NCI-H2196 treated with DMSO at 0.1 percent for 48 hours (cell line): Measurements from ENCODE around the gene PLXDC1.

Source experiments
- DNase-seq: peaks from one replicate; lab custom pipeline; 2025; ENCODE audit not compliant: unreplicated experiment; lab: John Stamatoyannopoulos, UW

Gene PLXDC1

DNA sequence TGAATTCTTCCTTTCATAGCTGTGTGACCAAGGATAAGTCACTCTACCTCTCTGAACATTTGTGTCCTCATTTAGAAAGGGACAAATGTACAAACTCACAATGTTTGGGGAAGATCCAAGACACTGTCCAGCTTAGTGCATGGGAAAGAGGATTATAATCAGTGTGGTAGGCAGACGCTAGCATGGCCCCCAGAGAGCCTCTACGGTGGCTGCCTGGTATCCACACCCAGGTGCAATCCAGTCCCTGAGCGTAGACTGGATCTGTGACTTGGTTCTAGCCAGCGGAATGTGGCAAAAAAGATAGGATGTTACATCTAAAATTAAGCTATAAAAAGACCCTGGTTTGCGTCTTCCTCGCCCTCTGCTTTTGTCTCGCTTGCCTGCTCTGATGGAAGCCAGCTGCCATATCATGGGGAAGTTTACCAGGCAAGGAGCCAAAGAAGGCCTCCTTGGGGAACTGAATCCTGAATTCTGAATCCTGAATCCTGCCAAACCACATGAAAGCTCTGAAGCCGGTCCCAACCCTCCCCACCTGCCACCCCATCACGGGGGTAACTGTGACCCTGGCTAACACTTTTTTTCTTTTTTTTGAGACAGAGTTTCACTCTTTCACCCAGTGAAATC lies 51.7 kb downstream of the PLXDC1 start:
- DNase-seq: no peak

DNA sequence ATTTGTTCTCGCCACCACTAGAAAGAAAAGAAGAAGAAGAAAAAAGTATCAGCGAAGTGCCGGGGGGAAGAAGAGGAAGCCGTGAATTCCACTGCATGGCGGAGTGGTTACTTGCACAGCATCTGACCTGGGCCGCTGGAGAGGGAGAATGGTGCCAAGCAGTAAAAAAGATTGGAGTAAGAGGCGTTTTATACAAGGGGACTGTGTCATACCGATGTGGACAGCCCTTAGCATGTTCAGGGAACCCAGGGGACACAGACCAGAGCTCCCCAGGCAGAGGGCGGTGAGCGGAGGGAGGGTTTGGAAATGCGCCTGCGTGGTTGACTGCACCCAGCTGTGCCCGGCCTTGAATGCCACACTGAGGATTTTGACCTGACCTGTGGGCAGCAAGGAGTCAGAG lies 52.8 kb downstream of the PLXDC1 start:
- no peak for DNase-seq

DNA sequence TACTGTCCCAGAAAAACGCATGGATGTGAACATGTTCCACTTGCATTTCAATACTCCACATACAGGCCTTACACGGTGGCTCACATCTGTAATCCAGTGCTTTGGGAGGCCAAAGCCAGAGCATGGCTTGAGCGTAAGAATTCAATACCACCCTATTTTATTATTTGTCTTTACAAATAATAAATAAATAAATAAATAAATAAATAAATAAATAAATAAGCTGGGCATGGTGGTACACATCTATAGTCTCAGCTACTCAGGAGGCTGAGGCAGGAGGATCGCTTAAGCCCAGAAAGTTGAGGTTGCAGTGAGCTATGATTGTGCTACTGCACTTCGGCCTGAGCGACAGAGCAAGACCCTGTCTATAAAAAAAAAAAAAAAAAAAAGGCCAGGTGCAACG lies 53.9 kb downstream of the PLXDC1 start:
- no peak for DNase-seq

DNA sequence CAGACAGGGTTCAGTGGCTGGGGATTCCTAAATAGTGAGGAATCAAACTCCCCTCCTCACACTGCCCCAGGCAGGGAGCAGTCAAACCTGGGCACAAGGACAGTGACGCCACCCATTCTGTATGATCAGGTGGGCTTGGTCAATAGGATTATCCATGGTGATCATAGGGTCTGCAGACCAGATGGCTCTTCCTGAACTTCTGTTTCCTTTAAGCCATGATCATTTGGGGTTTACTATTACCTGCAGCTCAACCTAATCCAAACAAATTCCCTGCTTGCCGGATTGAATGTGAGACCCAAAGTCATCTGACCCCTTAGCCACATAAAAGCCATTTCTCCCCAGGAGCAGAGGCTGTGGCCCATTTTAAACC lies 54.3 kb downstream of the PLXDC1 start:
- no peak for DNase-seq

DNA sequence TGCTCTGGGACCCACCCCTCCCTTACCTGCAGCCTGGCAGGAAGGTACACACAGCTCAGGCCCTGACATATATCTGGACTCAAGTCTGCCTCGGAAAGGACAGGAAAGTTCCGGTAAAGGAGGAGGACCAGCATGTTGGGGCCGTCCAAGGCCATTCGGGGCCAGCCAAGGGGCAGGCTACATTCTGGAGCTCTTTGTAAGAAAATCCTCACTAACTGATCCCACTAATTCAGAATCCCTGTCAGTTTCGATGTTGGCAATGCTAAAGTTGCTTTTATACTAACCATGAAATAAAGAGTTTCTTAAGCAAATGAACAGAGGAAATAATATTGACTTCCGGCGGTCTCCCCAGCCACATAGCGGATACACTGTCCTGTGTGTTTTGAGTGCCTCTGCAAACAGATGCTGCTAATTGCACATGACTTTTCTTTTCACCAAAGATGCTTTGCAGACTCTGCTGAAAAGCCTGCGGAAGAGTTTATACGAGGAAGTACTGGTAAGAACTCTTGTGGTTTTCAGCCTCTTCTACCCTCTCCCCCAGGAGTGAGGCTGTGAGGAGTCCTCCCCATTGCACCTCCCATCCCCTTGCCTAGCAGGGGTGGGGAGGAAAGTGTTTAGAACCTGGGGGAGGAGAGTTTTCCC lies 54.8 kb downstream of the PLXDC1 start:
- DNase-seq: no peak

DNA sequence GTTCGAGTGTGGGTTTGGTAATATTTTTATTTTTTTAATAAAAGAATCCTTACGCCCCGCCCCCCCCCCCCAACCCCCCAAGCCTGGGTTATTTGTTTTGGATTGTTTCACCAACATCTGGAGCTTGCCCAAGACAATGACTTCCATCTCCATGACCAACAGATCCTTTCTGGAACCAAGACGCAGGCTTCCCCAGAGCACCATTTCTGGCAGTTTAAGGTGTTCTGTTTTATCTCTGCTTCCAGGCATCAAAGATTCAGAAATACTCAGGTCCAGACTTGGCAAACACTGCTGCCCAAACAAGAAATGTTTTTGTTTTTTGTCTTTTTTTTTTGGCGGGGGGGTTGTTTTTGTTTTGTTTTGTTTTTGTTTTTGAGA lies 56.1 kb downstream of the PLXDC1 start:
- no peak for DNase-seq

DNA sequence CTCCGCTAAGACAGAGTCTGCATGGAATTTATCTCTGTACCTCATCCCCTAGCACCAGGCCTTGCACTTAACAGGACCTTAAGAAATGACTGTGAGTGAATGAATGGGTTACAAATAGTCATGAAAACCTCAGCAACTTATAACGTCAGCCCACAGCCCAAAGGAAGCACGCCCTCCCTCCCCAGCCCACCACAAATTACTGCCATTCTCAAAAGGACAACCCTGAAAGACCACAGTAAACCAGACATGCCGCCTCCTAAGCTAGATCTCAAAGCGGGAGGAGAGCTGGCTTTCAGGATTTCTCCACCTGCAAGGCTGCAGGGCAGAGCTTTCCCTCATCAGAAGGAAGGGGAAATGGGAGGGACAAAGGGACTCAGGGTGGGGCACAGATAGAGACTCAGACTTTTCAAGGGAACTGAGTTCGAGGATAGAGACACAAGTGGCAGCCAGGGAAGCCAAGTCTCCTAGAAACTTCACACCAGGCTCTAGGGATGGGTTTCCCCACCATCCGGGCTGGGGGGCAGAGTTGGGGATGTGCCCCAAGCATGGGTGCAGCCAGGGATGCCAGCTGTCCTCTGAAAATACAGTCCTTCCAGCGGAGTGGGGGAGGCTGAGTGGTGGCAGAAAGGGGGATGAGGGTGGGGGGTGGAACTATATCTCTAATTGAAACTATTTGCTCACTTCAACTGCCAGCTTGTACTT lies 56.7 kb downstream of the PLXDC1 start:
- no peak for DNase-seq

DNA sequence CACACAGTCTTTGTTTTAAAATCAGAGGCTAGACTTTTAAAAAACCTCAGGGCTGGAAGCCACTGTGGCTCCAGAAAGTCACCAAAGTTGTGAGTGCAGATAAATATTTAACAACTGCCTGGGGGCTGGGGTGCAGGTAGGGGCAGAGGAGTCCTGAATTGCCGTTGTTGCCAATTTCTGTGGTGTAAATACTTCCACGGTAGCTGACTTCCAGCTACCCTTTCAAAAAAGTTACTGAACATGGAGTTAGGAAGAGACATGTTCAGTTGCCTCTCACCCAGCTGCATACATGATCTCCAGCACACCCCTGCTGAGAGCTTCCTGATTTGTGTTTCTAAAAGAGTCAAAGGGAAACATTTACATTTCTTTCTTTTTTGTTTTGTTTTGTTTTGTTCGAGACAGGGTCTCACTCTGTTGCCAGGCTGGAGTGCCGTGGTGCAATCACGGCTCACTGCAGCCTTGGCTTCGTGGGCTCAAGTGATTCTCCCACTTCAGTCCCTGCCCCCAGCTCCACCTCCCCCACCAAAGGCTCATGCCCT lies 58.7 kb downstream of the PLXDC1 start:
- DNase-seq: no peak

DNA sequence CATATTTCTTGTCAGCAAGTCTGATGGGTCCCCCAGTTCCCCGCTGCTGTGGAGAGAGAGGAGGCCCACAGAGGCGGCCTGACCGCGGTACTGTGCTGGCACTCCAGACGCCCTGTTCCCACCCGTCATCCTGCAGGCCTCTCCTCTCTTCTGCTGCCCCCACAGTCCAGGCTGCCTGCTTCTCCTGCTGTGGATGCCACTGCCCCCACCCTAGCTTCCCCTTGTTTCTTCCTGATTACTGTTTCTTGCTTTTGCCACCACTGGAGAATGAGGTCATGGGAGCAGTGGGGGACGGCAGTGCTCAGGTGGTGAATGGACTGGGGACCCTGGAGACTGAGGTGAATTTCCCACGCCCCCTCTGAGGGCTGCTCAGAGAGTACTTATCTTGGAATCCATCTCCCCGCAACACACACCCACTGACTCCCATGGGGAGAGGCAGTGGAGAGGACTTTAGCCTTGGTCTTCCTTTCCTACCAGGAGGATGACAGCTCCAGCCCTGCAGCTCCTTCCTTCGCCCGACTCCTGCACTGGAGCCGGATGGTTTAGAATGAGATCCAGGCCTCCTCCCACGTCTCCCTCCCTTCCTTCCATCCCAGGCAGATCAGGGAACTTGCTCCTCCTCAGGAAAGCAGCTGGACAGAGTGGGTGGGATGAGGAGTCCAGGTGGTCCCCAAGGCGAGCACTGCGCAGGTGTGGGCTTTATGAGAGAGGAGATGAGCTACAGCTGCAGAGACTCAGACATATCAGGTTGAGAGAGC lies 60.4 kb downstream of the PLXDC1 start:
- no peak for DNase-seq

DNA sequence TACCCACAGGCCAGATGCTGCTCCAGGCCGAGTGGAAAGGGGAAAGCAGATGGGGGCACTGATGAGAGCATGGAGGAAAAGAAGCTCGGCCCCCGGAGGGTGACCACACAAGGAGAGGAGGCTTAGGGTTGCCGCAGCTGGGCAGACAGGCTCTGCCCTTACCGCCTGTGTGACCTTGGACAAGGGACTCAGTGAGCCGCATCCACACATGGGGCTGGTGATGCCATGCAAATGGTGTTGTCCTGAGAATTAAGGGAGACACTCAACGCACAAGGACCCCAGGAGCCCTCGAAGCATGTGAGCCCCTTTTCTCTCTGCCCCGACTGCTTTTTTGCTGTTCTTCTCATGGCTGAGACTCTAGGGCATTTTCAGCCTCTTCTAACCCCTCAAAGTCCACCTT lies 61.0 kb downstream of the PLXDC1 start:
- DNase-seq: no peak

DNA sequence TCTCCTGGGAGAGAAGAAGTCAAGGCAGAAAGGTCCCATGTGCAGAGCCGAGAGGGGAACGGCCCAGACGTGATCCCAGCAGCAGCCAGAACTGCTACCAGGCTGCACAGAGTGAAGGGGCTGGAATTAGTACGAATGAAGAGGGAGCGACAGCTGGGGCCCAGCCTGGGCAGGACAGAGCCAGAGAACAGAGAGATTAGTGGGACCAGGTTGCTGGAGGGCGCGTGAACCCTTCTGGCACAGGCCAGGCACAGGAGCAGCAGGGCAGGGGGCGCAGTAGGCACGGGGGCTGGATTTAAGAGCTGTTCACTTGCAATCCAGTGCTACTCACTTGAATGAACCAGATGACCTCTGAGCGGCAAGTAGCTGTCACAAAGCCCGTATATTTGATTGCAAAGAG lies 66.9 kb downstream of the PLXDC1 start:
- no peak for DNase-seq

DNA sequence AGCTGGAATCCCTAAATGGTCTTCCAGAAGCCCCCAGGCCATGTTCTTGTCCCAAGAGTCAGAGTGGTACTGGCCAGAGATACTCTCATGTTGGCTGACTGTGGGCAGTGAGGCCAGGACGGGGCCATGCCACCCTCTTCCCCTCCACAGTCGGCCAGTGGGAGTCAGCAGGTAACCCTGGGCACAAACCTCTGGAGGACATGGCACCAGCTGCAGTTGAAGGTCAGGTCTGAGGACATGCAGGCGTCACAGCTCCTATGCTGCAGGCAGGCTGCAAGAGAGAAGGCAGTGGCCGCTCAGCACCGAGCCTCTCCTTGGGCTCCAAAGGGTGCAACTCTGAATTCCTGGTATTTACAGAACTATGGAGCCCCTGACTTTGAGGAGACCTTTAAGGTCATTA lies 68.2 kb downstream of the PLXDC1 start:
- no peak for DNase-seq

DNA sequence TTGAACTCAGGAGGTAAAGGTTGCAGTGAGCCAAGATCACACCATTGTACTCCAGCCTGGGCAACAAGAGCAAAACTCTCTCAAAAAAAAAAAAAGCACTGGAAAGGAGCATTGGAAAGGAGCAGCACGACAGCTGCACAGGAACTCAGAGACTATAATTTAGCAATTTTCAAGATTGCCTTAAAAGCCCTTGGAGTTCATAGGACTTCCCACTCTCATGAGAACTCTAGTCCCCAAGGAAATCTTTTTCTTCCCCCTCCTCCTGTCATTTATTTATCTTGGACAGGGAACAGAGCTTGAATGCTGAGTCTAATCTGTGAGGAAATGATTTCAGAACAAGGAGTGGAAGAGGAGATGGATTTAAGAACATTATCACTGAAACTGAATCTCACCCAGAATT lies 69.0 kb downstream of the PLXDC1 start:
- DNase-seq: no peak

DNA sequence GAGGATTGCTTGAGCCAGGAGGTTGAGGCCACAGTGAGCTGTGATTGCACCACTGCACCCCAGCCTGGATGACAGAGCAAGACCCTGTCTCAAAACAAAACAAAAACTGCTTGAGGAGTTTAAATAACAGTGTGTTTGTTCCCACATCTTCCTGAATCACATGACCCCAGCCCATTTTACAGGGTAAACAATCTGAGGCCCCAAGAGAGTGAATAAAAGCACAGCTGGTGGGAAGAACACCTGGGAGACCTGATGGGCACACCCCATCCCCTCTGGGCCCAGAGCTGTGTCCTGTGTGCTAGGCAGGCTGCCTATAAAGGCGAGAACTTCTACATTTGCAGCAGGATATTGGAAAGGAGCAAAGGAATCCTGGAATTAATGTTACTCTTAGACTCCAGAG lies 69.6 kb downstream of the PLXDC1 start:
- no peak for DNase-seq

DNA sequence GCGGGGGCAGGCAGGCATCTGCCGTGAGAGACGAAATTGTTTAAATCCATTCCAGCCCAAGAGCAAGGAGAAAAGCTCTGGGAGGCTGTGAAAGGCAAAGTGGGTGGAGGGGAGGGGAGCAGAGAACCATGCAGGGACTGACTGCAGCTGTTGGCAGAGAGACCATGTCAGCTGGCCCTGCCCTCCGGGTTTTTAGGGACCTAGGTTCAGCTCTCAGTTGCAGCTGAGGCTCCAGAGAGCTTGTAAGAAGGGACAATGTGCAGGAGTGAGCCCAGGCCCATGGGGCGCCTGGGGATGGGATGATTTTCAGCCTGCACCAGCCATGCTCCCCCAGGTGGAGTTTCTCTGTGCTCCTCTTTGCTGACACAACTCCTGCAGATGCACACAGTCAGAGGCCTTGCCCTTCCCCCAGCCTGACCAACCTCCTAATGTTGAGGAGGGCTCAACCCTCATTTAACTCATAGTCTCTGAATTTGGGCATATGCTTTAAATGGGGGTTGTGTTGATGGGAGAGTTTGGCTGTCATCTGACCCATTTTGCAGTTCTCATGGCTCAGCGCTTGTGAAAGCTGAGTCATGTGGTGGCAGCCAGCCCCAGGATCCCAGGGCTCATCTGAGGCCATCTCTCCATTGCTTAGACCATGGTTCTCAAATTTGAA lies 70.9 kb downstream of the PLXDC1 start:
- no peak for DNase-seq

DNA sequence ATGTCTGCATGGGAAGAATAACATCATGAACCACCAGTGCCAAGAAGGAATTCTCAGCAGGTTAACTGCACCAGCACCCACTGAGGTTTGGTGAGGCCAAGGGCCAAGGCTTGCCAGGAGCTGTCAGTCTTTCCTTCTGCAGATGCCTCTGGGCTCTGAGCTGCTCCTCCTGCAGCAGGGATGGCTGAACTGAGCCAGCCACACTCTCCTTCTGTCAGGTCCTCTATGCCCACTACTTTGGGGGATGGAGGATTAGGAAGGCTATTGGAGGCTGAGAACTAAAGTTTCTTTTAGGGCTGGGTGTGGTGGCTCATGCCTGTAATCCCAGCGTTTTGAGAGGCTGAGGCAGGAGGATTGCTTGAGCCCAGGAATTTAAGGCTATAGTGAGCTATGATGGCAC lies 71.6 kb downstream of the PLXDC1 start:
- no peak for DNase-seq

DNA sequence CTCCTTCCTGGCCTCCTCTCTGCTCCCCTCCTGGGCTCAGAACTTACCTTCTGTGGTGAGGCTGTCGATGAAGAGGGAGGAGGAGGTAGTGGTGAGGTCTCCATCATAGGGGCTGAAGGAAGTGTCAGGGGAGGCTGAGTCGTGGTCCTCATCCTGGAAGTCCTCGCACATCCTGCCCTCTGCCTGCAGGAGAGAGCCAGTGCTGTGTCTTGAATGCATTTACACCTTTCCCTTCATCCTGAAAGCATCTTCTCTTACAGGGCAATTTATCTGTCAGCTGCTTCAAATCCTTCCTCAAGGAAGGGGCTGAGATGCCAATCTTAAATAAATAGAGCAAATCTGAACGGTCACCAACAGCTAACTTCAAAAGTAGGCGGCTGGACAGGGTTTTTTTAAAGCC lies 73.6 kb downstream of the PLXDC1 start:
- DNase-seq: no peak

DNA sequence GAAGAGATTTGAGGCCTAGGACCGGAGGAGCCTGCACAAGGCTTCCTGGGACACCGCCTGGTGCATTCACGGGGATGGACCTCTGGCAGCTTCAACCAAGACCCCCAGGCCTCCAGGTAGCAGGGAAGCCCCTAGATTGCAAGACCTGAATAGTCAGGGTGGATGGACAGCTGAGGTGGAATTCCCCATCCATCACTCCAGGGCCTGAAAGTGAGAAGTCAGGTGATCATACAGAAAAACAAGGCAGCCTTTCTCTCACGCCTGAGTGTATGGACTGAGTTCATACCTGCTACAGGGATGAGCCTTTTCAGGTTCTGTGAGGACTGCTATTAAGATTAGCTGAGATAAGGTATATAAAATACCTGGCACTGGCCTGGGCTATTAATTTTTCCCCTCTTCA lies 74.2 kb downstream of the PLXDC1 start:
- no peak for DNase-seq

DNA sequence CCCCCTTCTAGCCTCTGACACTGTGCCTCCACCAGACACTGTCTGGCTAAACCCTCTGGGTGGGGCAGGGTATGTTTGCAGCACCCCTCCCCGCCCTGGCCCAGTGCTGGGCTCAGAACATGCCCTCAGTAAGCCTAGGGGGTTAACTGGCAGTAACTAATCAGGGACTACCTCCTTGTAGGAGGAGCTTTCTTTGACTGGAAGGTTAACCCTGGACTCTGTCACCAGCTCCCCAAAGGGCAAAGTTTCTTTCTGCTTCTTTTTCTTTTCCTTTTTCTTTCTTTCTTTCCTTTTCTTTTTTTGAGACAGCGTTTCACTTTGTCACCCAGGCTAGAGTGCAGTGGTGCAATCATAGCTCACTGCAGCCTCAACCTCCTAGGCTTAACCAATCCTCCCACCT lies 76.8 kb downstream of the PLXDC1 start:
- DNase-seq: no peak

DNA sequence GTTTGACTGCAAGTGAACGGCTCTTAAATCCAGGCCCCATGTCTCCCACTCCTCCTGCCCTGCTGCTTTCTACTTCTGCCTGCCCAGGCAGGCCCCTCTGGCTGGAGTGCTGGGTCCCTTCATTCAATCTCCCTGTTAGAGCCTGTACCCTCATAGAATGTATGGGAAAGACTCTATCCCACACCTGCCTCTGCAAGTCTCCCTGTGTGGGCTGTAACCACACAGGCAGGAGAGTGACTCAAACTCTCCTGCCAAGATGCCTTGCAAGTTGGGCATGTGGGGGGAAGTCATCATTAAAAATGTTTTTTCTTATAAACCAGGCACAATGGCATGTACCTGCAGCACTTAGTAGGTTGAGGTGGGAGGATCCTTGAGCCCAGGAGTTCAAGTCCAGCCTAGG lies 77.5 kb downstream of the PLXDC1 start:
- DNase-seq: no peak

DNA sequence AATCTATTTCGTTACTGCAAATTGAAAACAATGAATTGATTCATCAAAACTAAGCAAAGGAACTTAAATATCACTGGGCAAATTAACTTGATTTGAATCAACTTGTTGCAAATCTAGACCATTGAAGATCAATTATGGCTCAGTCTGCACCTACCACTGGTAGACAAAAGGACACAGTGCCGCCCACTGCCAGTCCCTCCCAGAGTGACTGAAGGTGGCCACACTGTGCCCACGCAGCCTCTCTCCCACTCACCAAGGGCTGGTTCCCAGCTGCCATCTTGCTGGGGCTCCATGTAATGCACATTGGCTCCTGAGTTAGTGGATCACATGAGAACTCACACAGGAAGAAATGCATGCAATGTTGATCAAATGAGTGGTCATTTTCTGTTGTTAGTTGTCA lies 78.1 kb downstream of the PLXDC1 start:
- DNase-seq: no peak
